ENCODE data around the gene PIP5KL1. TPM values are rescaled to one million over a fixed set of nuclear protein-coding genes. Genes with fewer than 3 reads are reported as not detected.

PIP5KL1 gene
- polyA plus RNA-seq, 1 donor (not counting 4 experiments of a cell fraction or from before 2014, with no cell fraction given) = 4.4 TPM

- Histone ChIP-seq H3K9me1 (ENCODE audit: control insufficient read depth, extremely low read depth, insufficient read depth, low read length) (no peaks in the 10 kb centered on the region), H3K36me3 (ENCODE audit: control insufficient read depth in 2 of 2, extremely low read depth in 1 of 2, insufficient read depth in 2 of 2, low read length in 2 of 2) (peaks cover 0 to 4% of the 10 kb centered on the region in 2 experiments), H2AFZ (ENCODE audit: control insufficient read depth, low read length) (no peak overlapping the region), H3K27me3 (ENCODE audit: control insufficient read depth, extremely low read depth, insufficient read depth, low read length) (no peaks in the 10 kb centered on the region), H3K27ac (ENCODE audit: control insufficient read depth, insufficient read depth, low read length) (no peak overlapping the region), H3K4me3 (ENCODE audit: control insufficient read depth in 2 of 3, extremely low read depth in 1 of 3, insufficient read depth in 2 of 3, low read depth in 1 of 3, low read length in 3 of 3) (no peak overlapping the region), H3K9me3 (ENCODE audit: control insufficient read depth, low read depth, low read length) (no peaks in the 10 kb centered on the region), H4K20me1 (ENCODE audit: control insufficient read depth, extremely low read depth, insufficient read depth, low read length) (no peaks in the 10 kb centered on the region), H3K4me2 (ENCODE audit: control insufficient read depth, extremely low read depth, insufficient read depth, low read depth, low read length) (no peak overlapping the region), H3K4me1 (ENCODE audit: control insufficient read depth, extremely low read depth, insufficient read depth, low read length) (peaks cover 45% of the 10 kb centered on the region), H3K9ac (ENCODE audit: control insufficient read depth, extremely low read depth, insufficient read depth, low read length) (no peak overlapping the region), H3K79me2 (ENCODE audit: control insufficient read depth, insufficient read depth, low read length) (peaks cover 32% of the 10 kb centered on the region)
- DNase-seq (ENCODE audit: low read depth, low spot score) = no peak
- dilution Hi-C loops (cut with MboI; ENCODE audit: extremely low pct_ligation_motif_present, low sequenced_read_pairs) = no loop called here
- TF ChIP-seq, protein P1, sequence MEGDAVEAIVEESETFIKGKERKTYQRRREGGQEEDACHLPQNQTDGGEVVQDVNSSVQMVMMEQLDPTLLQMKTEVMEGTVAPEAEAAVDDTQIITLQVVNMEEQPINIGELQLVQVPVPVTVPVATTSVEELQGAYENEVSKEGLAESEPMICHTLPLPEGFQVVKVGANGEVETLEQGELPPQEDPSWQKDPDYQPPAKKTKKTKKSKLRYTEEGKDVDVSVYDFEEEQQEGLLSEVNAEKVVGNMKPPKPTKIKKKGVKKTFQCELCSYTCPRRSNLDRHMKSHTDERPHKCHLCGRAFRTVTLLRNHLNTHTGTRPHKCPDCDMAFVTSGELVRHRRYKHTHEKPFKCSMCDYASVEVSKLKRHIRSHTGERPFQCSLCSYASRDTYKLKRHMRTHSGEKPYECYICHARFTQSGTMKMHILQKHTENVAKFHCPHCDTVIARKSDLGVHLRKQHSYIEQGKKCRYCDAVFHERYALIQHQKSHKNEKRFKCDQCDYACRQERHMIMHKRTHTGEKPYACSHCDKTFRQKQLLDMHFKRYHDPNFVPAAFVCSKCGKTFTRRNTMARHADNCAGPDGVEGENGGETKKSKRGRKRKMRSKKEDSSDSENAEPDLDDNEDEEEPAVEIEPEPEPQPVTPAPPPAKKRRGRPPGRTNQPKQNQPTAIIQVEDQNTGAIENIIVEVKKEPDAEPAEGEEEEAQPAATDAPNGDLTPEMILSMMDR (optimal IDR thresholded peaks at IDR 0.05 in 1 of 3, IDR thresholded peaks at IDR 0.05 in 1 of 3, conservative IDR thresholded peaks at IDR 0.05 in 1 of 3; ENCODE audit: extremely low read depth in 1 of 3, insufficient read depth in 2 of 3, low read length in 3 of 3) = no peak
- TF ChIP-seq EZH2 (IDR thresholded peaks at IDR 0.05; ENCODE audit: low read length) = no peak
- FAIRE-seq = no peak
Observed at GRCh38 chr9:127971357-127972235, 41.0 kb upstream of the PIP5KL1 start.

GRCh38 chr9:127970401-127971313 is 40.1 kb upstream of the PIP5KL1 start:
- Histone ChIP-seq H3K36me3 (ENCODE audit: control insufficient read depth in 2 of 2, extremely low read depth in 1 of 2, insufficient read depth in 2 of 2, low read length in 2 of 2) (no peaks in the 10 kb centered on the region), H3K9ac (ENCODE audit: control insufficient read depth, extremely low read depth, insufficient read depth, low read length) (peak overlapping the region; percentile 39), H2AFZ (ENCODE audit: control insufficient read depth, low read length) (no peak overlapping the region), H3K79me2 (ENCODE audit: control insufficient read depth, insufficient read depth, low read length) (peaks cover 25% of the 10 kb centered on the region), H3K27me3 (ENCODE audit: control insufficient read depth, extremely low read depth, insufficient read depth, low read length) (no peaks in the 10 kb centered on the region), H3K4me2 (ENCODE audit: control insufficient read depth, extremely low read depth, insufficient read depth, low read depth, low read length) (peak overlapping the region; percentile 25), H3K9me1 (ENCODE audit: control insufficient read depth, extremely low read depth, insufficient read depth, low read length) (no peaks in the 10 kb centered on the region), H3K4me3 (ENCODE audit: control insufficient read depth in 2 of 3, extremely low read depth in 1 of 3, insufficient read depth in 2 of 3, low read depth in 1 of 3, low read length in 3 of 3) (no peak overlapping the region), H3K9me3 (ENCODE audit: control insufficient read depth, low read depth, low read length) (no peaks in the 10 kb centered on the region), H3K27ac (ENCODE audit: control insufficient read depth, insufficient read depth, low read length) (peak overlapping the region; percentile 53), H3K4me1 (ENCODE audit: control insufficient read depth, extremely low read depth, insufficient read depth, low read length) (peaks cover 54% of the 10 kb centered on the region), H4K20me1 (ENCODE audit: control insufficient read depth, extremely low read depth, insufficient read depth, low read length) (no peaks in the 10 kb centered on the region)
- TF ChIP-seq, protein P1 (optimal IDR thresholded peaks at IDR 0.05 in 1 of 3, IDR thresholded peaks at IDR 0.05 in 1 of 3, conservative IDR thresholded peaks at IDR 0.05 in 1 of 3; ENCODE audit: extremely low read depth in 1 of 3, insufficient read depth in 2 of 3, low read length in 3 of 3) = no peak
- no peak for TF ChIP-seq EZH2 (IDR thresholded peaks at IDR 0.05; ENCODE audit: low read length)
- FAIRE-seq (peak; percentile 64), DNase-seq (ENCODE audit: low read depth, low spot score) (no peak)
- dilution Hi-C loops (cut with MboI; ENCODE audit: extremely low pct_ligation_motif_present, low sequenced_read_pairs) = no loop called here

Data from keratinocyte (primary cell).